ENCODE data around the gene POLN. TPM values are rescaled to one million over a fixed set of nuclear protein-coding genes. Genes with fewer than 3 reads are reported as not detected.

POLN gene
- total RNA-seq, 2 experiments from 2014 or later = 0.91 to 1.3 TPM

DNA sequence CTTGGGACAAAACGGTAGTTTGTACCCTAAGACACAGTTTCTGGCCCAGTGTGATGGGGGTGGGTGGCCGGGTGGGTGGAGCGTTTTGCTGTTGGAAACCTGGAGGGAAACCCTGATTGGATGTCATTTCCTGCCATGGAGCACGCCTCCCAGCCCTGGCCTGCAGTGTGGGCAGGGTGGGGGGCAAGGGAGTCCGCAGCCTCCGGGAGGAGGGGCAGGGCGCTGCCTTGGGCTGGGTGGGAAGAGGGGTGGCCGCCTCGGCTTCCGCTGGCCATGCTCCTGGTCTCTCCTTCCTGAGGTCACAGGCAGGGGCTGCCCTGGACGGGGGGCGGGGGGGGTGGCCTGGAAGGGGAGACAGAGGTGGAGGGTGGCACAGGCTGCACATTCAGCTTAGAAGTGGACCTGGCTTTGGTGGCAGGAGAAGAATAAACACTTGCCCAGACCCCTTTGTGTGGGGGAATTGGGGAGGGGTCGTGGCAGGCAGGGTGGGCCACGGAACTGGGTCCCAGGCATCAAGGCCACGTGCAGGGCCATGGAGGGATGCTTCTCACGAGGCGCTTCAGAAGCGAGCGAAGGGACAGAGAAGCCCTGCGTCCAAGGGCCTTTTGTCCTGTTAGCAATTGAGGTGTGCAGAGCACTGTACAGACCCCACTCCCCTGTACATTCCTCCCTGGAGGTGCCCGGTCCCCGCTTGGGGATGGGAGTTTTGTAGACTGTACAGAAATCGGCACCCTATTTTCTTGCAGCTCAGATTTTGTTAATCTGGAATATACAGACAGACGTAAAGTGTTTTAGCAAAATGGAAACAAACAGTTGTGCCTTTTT, 176.6 kb downstream of the POLN start:
- intact Hi-C loops (cut with micrococcal nuclease) = no loop called here
- CTCF ChIA-PET = no interaction called here
- Mint-ChIP-seq H3K9me3 (no peaks in the 10 kb centered on the region), H3K27me3 (ENCODE audit: low read depth) (peaks cover 4% of the 10 kb centered on the region), H3K4me3 (no peak overlapping the region), H3K4me1 (ENCODE audit: low read depth) (no peaks in the 10 kb centered on the region), H3K36me3 (ENCODE audit: low read depth) (no peaks in the 10 kb centered on the region), H3K27ac (no peak overlapping the region)
- no peak for DNase-seq

DNA sequence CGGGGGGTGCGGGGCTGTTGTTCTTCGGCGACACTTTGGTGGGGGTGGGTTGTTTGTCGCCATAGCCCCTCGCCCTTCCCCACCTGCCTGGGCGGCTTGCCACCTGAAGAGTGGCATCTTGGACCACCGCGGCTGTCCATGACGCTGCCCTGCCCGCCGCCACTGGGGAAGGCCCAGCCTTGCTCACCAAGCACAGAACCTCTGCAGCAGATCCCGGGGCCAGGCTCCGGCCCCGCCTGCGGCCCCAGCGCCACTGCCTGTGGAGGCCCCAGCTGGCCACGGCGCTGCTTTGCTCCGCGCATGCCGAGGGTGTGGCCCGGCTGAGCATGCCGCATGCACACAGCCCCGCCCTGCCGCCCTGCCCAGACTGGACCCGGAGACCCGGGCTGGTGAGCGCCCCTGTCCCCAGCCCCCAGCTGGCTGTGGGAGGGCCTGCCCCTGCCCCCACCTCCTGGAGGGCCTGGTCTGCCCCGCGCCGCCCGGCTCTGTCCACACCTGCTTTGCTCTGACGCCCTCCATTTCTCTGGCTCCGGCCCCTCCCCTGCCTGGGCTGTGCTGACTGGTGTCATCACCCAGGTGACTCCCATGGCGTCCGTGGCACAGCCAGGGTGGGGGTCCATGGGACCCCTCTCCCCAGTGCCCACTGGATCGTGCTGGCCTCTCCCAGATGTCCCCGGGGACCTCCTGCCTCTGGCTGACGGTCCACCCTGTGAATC, 177.5 kb downstream of the POLN start:
- Mint-ChIP-seq H3K9me3 (no peaks in the 10 kb centered on the region), H3K4me3 (no peak overlapping the region)
- intact Hi-C loops (cut with micrococcal nuclease) = no loop called here

DNA sequence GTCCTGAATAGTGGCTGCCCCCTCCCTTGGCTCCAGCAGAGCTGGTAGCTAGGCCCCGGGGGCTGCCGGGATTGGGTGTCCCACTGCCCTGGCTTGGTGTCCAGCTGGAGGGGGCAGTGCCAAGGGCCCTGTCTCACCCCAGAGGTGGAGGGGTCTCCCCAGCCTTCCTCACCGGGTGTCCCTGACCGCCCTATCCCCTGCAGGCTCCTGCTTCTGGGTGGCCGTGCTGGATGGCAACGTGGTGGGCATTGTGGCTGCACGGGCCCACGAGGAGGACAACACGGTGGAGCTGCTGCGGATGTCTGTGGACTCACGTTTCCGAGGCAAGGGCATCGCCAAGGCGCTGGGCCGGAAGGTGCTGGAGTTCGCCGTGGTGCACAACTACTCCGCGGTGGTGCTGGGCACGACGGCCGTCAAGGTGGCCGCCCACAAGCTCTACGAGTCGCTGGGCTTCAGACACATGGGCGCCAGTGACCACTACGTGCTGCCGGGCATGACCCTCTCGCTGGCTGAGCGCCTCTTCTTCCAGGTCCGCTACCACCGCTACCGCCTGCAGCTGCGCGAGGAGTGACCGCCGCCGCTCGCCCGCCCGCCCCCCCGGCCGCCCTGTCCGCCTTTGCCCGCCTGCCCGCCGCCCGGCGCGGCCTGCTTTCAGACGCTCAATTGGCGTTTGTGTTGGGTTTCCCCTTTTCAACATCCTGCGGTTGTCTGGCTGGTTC, 178.2 kb downstream of the POLN start:
- H3K27ac Mint-ChIP-seq = no peak overlapping the region
- no peak overlapping the region for H3K4me3 Mint-ChIP-seq
- CTCF ChIA-PET = interaction anchor here (1.6 kb wide), 1 partner anchor 28 kb away, joined by 3 read pairs; no protein-coding TSS in a partner anchor
- H3K4me1 Mint-ChIP-seq (ENCODE audit: low read depth) = no peaks in the 10 kb centered on the region
- H3K9me3 Mint-ChIP-seq = no peaks in the 10 kb centered on the region
- DNase-seq = no peak
- H3K27me3 Mint-ChIP-seq (ENCODE audit: low read depth) = peaks cover 4% of the 10 kb centered on the region
- no peaks in the 10 kb centered on the region for H3K36me3 Mint-ChIP-seq (ENCODE audit: low read depth)
- intact Hi-C loops (cut with micrococcal nuclease) = no loop called here

More for the DNA sequence above, 177.5 kb downstream of the POLN start:
- CTCF ChIA-PET = no interaction called here
- peaks cover 4% of the 10 kb centered on the region for H3K27me3 Mint-ChIP-seq (ENCODE audit: low read depth)
- H3K4me1 Mint-ChIP-seq (ENCODE audit: low read depth) = no peaks in the 10 kb centered on the region
- no peak overlapping the region for H3K27ac Mint-ChIP-seq
- no peaks in the 10 kb centered on the region for H3K36me3 Mint-ChIP-seq (ENCODE audit: low read depth)
- DNase-seq = no peak

DNA sequence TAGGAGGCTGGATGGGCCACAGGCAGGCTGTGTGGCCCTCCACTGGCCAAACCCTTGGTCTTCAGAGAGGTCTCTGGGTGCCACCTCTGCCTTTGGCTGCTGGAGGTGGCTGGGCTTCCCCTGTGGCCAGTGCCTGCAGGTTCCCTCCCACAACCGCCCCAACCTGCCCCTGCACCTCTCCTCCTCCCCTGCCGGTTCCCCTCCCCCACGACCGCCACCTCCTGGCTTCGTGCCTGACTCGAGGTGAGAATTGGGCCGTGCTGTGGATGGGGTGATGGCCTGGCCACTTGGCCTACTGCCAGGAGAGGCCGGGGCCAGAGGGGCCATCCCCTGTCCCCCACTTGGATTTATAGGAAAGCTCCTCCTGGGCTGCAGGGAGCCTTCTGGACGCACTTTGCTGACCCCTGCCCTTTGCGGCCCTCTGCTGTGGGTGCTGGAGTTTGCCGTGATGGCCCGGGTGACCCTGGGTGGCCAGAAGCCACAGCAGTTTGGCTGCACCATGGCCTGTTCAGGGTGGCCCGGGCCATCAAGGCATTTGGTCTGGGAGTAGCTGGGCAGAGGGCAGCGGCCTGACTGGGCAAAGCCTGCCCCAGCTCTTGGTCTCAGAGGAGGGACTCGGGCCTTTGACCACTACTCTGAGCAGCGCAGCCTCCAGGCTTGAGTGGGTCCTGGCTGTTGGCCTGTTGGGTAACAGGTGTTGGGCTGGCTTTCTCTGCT, 179.0 kb downstream of the POLN start:
- Mint-ChIP-seq H3K27me3 (ENCODE audit: low read depth) (peaks cover 4% of the 10 kb centered on the region), H3K9me3 (no peaks in the 10 kb centered on the region)
- CTCF ChIA-PET = interaction anchor here (1.6 kb wide), 1 partner anchor 27 kb away, joined by 3 read pairs; no protein-coding TSS in a partner anchor

DNA sequence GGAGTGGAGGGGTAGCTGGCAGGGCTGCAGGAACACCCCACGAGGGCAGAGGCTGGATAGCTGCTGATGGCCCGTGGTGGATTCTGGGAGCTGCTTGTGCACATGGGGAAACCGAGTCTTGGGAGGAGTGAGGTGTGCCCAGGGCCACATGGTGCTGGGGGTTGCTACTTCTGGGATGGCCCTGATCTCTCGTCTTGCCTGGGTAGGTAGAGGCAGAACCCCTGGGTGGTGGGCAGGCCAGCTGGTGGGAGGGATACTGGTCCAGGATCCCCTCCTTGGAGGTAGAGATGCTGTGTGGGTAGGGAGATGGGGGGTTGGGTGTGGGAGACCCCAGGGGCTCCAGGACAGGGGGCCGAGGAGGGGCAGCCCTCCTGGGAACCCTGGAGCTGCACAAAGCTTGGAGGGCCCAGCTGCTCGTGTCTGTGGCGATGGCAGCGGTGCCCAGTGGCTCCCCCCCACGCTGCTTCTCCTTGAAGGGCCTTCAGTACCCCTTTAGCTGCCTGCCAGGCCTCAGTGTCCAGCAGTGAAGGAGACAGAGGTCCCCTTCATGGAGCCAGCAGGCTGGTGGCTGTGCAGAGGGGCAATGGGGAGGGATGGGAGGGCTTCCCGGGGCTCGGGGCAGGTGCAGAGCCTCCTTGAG, 179.6 kb downstream of the POLN start:
- no peak for DNase-seq
- peaks cover 10% of the 10 kb centered on the region for H3K27me3 Mint-ChIP-seq (ENCODE audit: low read depth)
- H3K27ac Mint-ChIP-seq = no peak overlapping the region
- intact Hi-C loops (cut with micrococcal nuclease) = no loop called here
- no peaks in the 10 kb centered on the region for H3K36me3 Mint-ChIP-seq (ENCODE audit: low read depth)
- no peaks in the 10 kb centered on the region for H3K9me3 Mint-ChIP-seq
- CTCF ChIA-PET = interaction anchor here (0.5 to 1.6 kb wide), 2 partner anchors 27 to 116 kb away, joined by 3 read pairs; no protein-coding TSS in a partner anchor
- no peak overlapping the region for H3K4me3 Mint-ChIP-seq
- H3K4me1 Mint-ChIP-seq (ENCODE audit: low read depth) = no peaks in the 10 kb centered on the region

More for the DNA sequence above, 179.0 kb downstream of the POLN start:
- intact Hi-C loops (cut with micrococcal nuclease) = no loop called here
- no peak for DNase-seq
- H3K4me1 Mint-ChIP-seq (ENCODE audit: low read depth) = no peaks in the 10 kb centered on the region
- no peak overlapping the region for H3K4me3 Mint-ChIP-seq
- no peak overlapping the region for H3K27ac Mint-ChIP-seq
- no peaks in the 10 kb centered on the region for H3K36me3 Mint-ChIP-seq (ENCODE audit: low read depth)

DNA sequence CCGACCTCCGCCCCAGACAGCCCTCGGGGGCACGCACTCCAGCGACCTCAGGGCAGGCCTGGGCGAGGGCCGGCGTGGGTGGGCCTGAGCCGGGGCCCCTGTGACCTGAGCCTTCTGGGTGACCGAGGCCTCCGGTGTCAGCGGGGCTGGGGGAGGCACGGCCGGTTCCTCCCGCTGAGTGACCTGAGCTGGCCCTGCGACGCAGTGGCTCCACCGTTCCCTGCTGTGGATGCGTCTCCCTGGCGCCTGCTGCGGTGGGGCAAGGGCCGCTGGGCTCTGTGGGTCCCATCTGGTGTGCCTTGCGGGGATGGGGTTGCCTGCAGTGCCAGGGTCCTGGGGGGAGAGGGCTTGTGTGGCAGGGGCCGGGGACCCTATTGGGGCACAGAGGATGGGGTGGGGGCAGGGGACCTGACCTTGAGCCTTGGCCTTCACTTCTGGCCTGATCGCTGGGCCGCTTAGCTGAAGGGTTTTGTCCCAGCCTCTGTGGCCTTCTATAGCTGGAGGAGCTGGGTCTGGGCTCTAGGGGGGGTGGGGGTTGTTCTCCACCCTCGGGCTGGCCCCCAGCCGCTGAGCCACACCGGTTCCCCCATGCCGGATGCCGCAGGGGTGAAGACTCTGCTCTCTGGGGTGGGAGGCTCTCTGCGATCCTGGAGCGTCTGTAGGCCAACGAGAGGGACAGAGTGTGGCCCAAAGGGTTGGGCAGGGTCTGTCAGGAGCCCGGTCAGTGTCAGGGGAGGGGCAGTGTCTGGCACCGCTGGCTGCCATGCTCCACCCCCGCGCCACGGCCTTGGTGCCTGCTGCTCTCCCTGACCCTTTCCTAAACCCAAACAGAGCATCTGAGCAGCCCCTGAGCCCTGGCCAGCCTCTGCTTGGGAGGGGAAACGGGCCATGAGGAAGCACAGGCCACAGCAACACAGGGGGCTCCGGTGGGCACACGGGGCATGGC, 180.5 kb downstream of the POLN start:
- Mint-ChIP-seq H3K27me3 (ENCODE audit: low read depth) (peaks cover 17% of the 10 kb centered on the region), H3K27ac (no peak overlapping the region), H3K4me1 (ENCODE audit: low read depth) (no peaks in the 10 kb centered on the region), H3K9me3 (no peaks in the 10 kb centered on the region), H3K36me3 (ENCODE audit: low read depth) (no peaks in the 10 kb centered on the region), H3K4me3 (no peak overlapping the region)
- no peak for DNase-seq
- intact Hi-C loops (cut with micrococcal nuclease) = no loop called here
- CTCF ChIA-PET = interaction anchor here (0.5 kb wide), 1 partner anchor 117 kb away, joined by 3 read pairs; no protein-coding TSS in a partner anchor

DNA sequence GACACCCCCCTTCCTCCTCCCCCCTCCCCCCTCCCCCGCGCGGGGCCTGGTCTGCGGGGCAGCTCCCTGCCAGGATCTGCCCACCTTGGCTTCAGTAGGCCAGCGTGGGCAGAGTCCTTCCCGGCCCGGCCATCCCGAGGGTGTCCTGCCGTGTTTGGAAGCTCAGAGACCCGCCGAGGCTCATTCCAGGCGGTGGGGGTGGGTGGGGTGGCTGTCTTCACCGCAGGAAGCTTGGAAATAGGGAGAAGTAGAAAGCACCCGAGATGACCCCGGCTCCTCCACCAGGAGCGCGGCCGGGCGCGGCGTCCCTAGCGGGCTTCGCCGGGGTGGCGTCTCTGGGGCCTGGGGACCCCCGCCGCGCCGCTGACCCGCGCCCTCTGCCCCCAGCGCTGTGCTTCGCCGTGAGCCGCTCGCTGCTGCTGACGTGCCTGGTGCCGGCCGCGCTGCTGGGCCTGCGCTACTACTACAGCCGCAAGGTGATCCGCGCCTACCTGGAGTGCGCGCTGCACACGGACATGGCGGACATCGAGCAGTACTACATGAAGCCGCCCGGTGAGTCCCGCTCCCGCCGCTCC, 181.2 kb downstream of the POLN start:
- no peak for DNase-seq
- H3K4me3 Mint-ChIP-seq = no peak overlapping the region
- intact Hi-C loops (cut with micrococcal nuclease) = no loop called here
- CTCF ChIA-PET = no interaction called here
- no peaks in the 10 kb centered on the region for H3K36me3 Mint-ChIP-seq (ENCODE audit: low read depth)
- no peak overlapping the region for H3K27ac Mint-ChIP-seq
- no peaks in the 10 kb centered on the region for H3K4me1 Mint-ChIP-seq (ENCODE audit: low read depth)
- no peaks in the 10 kb centered on the region for H3K9me3 Mint-ChIP-seq
- H3K27me3 Mint-ChIP-seq (ENCODE audit: low read depth) = peaks cover 22% of the 10 kb centered on the region

DNA sequence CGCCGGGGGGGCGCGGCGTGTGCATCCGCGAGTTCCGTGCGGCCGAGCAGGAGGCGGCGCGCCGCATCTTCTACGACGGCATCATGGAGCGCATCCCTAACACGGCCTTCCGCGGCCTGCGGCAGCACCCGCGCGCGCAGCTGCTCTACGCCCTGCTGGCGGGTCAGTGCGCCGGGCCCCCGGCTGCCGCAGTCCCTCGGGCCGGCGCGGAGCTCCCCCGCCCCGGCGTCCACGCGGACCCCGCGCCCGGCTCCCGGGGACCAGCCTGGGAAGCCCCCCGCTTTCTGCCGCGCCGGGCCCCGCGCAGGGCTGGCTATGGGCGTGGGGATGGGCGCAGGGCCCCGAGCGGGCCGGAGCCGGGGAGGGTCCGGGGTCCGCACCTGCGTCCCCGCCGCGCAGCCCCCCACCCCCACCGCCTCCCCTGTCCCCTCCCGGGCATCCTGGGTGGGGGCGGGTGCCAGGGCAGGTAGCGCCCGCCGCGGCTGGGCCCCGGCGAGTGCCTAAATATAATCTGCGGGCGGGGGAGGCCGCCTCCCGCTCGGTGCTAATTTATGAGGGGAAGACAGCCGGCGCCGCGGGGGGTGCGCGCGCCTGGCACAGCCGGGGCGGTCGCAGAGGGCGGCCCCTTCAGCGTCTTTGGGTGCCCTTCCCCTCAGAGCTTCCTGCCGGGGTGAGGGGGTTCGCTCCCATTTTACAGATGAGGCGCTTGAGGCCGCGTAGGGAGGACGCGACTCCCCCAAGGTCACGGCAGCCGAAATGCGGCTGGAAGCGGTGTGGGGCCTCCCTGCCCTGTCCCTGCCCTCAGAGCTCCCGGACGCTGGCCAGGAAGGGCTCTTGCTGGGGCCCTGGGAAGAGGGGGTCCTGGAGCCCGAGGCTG, 182.0 kb downstream of the POLN start:
- H3K4me1 Mint-ChIP-seq (ENCODE audit: low read depth) = no peaks in the 10 kb centered on the region
- CTCF ChIA-PET = no interaction called here
- H3K9me3 Mint-ChIP-seq = no peaks in the 10 kb centered on the region
- H3K27ac Mint-ChIP-seq = no peak overlapping the region
- peaks cover 26% of the 10 kb centered on the region for H3K27me3 Mint-ChIP-seq (ENCODE audit: low read depth)
- H3K4me3 Mint-ChIP-seq = no peak overlapping the region
- no peak for DNase-seq
- H3K36me3 Mint-ChIP-seq (ENCODE audit: low read depth) = no peaks in the 10 kb centered on the region
- intact Hi-C loops (cut with micrococcal nuclease) = no loop called here

DNA sequence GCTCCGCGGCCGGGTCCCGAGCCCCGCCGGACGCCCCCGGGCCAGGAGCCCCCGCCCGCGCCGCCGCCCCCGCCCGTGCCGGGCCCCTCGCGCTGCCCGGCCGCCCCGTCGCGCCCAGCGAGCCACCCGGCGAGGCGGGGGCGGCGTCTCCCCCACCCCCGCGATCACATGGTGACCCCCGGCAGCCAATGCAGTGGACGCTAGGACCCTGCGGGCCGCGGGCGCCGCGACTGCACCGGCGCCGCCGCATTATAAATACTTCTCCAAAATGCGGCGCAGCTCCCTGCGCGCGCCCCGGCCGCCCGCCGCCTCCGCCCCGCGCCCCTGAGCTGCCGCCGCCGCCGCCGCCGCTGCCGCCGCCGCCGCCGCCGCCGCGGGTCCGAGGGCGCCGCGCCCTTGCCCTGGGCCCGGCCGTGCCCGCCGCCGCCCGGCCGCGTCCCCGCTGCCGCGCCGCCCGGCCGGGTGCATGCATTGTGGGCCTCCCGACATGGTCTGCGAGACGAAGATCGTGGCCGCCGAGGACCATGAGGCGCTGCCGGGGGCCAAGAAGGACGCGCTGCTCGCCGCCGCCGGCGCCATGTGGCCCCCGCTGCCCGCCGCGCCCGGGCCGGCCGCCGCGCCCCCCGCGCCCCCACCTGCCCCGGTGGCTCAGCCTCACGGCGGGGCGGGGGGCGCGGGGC, 182.7 kb downstream of the POLN start, which contains the start of gene NAT8L:
NAT8L (plus strand) TSS at position 282 of the 680 bp plus-strand sequence; CDS start at position 467, 185 bp downstream.
- Mint-ChIP-seq H3K27me3 (ENCODE audit: low read depth) (peaks cover 28% of the 10 kb centered on the region), H3K4me3 (peak within 1 kb of the TSS; percentile 38), H3K4me1 (ENCODE audit: low read depth) (no peaks in the 10 kb centered on the region), H3K36me3 (ENCODE audit: low read depth) (no peaks in the 10 kb centered on the region), H3K9me3 (no peaks in the 10 kb centered on the region), H3K27ac (no peak within 1 kb of the TSS)
- no peak for DNase-seq
- CTCF ChIA-PET = no interaction called here
- intact Hi-C loops (cut with micrococcal nuclease) = no loop called here

All from activated naive CD4-positive, alpha-beta T cell treated with anti-CD3 and anti-CD28 coated beads for 36 hours (primary cell).